ENCODE data around the gene STARD13.

GRCh38 chr13:33286128-33286527, 573 bp upstream of the STARD13 start:
- no peak for TF ChIP-seq REST (IDR thresholded peaks at IDR 0.05; ENCODE audit: insufficient replicate concordance, low read depth)
- no peak for TF ChIP-seq CTCF (IDR thresholded peaks at IDR 0.05; ENCODE audit: insufficient read depth, low read length)
- TF ChIP-seq POLR2AphosphoS5 (IDR thresholded peaks at IDR 0.05; ENCODE audit: low read depth), result no peak
- TF ChIP-seq SPI1 (IDR thresholded peaks at IDR 0.05; ENCODE audit: borderline replicate concordance, low read depth), result no peak
- TF ChIP-seq GABPA (IDR thresholded peaks at IDR 0.05; ENCODE audit: low read depth), result no peak
